Calu3 (cell line): ENCODE results near the gene SFMBT2. TPM values are rescaled to one million over a fixed set of nuclear protein-coding genes. Genes with fewer than 3 reads are reported as not detected.
"Not testable (repeated sequence)": the region's sequence is repeated elsewhere in the genome, so short reads cannot be mapped to it uniquely, and the experiment has no call there.

ENCODE experiments used
- BruUV-seq: library from RNA; stranded (reverse); fragments of 400-500 nt; replicated peaks from 2 replicates; lab custom pipeline; 2021; lab: Mats Ljungman, UMichigan
- CTCF ChIA-PET: fragments of 300-600 bp; sonication (Branson Sonifier 250); formaldehyde crosslinking; loops from one replicate; lab custom pipeline; 2022; ENCODE audit warnings: antibody characterized with exemption; lab: Charles Lee
- DNase-seq: peaks from one replicate; pipeline ENCODE4 v3.0.0; 2022
- H3K27ac Mint-ChIP-seq: one replicate; pipeline ENCODE4 v1.8.0; 2022; ENCODE audit warnings: mixed read lengths; ENCODE audit not compliant: unreplicated experiment
- H3K27me3 Mint-ChIP-seq: one replicate; pipeline ENCODE4 v1.8.0; 2022; ENCODE audit warnings: mixed read lengths; ENCODE audit not compliant: unreplicated experiment
- H3K36me3 Mint-ChIP-seq: one replicate; pipeline ENCODE4 v1.8.0; 2022; ENCODE audit warnings: mild to moderate bottlenecking, moderate library complexity, mixed read lengths; ENCODE audit not compliant: insufficient read depth, unreplicated experiment
- H3K4me1 Mint-ChIP-seq: one replicate; pipeline ENCODE4 v1.8.0; 2022; ENCODE audit warnings: mild to moderate bottlenecking, low read depth, mixed read lengths; ENCODE audit not compliant: unreplicated experiment
- H3K4me3 Mint-ChIP-seq: one replicate; pipeline ENCODE4 v1.8.0; 2022; ENCODE audit warnings: mild to moderate bottlenecking, low read depth, moderate library complexity, mixed read lengths; ENCODE audit not compliant: unreplicated experiment
- H3K9me3 Mint-ChIP-seq: one replicate; pipeline ENCODE4 v1.8.0; 2022; ENCODE audit warnings: low read depth, mixed read lengths; ENCODE audit not compliant: unreplicated experiment
- intact Hi-C: fragments of 100-400 bp; cut with micrococcal nuclease; formaldehyde crosslinking; loops from one replicate; pipeline ENCODE4 v1.10.0; 2022; ENCODE audit not compliant: unreplicated experiment
- total RNA-seq: library from RNA; stranded (reverse); gene quantifications from 2 replicates; pipeline ENCODE4 v1.2.3, GENCODE V29; 2022
- TF ChIP-seq, protein P1 (sequence below): fragments of 200-600 bp; IDR thresholded peaks from one replicate; pipeline ENCODE4 v1.8.0; 2022; ENCODE audit warnings: antibody characterized with exemption; ENCODE audit not compliant: unreplicated experiment

The SFMBT2 gene
- total RNA-seq, 1 experiment from 2014 or later = 0.64 TPM

DNA sequence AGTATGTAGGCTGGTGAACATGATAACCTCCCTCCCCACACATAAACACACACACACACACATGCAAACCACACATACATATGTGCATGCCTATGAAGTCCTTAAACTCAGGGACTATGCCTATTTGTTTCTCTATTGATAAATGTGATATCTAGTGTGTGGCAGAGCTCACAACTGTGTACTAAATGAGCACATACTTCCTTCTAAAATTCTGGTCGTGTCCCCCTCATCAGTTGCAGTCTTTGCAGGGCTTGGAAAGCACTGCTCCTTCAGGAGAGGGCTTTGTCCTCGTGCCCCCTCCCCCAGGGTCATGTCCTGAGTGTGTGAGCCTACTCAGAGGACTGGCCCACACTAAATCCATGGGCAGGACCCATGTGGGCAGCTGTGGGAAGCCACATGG, 94.0 kb downstream of the SFMBT2 start:
- no peaks in the 10 kb centered on the region for H3K36me3 Mint-ChIP-seq
- BruUV-seq = no TSS peak
- H3K4me3 Mint-ChIP-seq = no peak overlapping the region
- DNase-seq = no peak
- TF ChIP-seq, protein P1, sequence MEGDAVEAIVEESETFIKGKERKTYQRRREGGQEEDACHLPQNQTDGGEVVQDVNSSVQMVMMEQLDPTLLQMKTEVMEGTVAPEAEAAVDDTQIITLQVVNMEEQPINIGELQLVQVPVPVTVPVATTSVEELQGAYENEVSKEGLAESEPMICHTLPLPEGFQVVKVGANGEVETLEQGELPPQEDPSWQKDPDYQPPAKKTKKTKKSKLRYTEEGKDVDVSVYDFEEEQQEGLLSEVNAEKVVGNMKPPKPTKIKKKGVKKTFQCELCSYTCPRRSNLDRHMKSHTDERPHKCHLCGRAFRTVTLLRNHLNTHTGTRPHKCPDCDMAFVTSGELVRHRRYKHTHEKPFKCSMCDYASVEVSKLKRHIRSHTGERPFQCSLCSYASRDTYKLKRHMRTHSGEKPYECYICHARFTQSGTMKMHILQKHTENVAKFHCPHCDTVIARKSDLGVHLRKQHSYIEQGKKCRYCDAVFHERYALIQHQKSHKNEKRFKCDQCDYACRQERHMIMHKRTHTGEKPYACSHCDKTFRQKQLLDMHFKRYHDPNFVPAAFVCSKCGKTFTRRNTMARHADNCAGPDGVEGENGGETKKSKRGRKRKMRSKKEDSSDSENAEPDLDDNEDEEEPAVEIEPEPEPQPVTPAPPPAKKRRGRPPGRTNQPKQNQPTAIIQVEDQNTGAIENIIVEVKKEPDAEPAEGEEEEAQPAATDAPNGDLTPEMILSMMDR = no peak
- peaks cover 10% of the 10 kb centered on the region for H3K4me1 Mint-ChIP-seq
- H3K27ac Mint-ChIP-seq = no peak overlapping the region
- intact Hi-C loops = no loop called here
- H3K27me3 Mint-ChIP-seq = peaks cover 32% of the 10 kb centered on the region
- peaks cover 5% of the 10 kb centered on the region for H3K9me3 Mint-ChIP-seq
- CTCF ChIA-PET = no interaction called here

DNA sequence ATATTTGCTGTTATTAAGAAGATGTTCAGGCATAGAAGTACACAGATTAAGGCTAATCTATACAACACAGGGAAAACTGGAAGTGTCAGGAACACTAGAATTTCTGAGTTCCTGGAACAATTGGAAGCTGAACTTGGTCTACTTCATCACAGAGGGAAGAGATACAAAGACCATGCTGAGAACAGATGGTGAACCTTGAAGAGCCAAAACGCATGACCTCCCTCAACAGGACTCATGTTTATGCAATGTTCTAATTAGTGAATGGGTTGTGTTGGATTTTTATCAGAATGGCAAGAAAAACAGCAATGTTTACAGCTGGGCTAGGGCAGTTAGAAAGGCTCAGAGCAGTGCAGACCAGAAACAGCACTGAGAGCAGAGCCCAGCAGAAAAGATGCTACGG, 94.9 kb downstream of the SFMBT2 start:
- no peak for DNase-seq
- CTCF ChIA-PET = no interaction called here
- peaks cover 32% of the 10 kb centered on the region for H3K27me3 Mint-ChIP-seq
- peaks cover 5% of the 10 kb centered on the region for H3K9me3 Mint-ChIP-seq
- peaks cover 10% of the 10 kb centered on the region for H3K4me1 Mint-ChIP-seq
- no peak overlapping the region for H3K27ac Mint-ChIP-seq
- intact Hi-C loops = no loop called here
- TF ChIP-seq, protein P1 = no peak
- no TSS peak for BruUV-seq
- no peak overlapping the region for H3K4me3 Mint-ChIP-seq
- no peaks in the 10 kb centered on the region for H3K36me3 Mint-ChIP-seq

DNA sequence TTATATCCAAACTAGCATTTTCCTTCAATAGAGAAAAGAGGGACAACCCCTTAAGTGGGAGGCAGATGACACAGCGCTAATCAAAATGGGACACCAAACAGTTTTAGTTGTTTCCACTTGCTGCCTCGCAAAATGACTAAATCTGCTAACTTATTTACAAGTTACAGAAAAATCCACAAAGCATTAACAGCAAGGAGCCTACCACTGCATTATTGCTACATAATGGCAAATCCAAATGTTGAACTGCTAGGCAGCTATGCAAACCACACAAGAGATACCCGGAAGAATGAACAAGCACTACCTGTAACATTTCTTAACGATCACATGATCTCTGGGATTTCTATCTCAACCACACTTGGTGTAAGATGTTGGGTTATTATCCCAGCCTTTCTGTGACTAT, 96.7 kb downstream of the SFMBT2 start:
- CTCF ChIA-PET = no interaction called here
- intact Hi-C loops = no loop called here
- Mint-ChIP-seq H3K27ac (no peak overlapping the region), H3K27me3 (peaks cover 19% of the 10 kb centered on the region), H3K9me3 (no peaks in the 10 kb centered on the region), H3K36me3 (no peaks in the 10 kb centered on the region), H3K4me1 (peaks cover 1% of the 10 kb centered on the region), H3K4me3 (no peak overlapping the region)
- no peak for DNase-seq
- TF ChIP-seq, protein P1 = no peak
- BruUV-seq = no TSS peak

DNA sequence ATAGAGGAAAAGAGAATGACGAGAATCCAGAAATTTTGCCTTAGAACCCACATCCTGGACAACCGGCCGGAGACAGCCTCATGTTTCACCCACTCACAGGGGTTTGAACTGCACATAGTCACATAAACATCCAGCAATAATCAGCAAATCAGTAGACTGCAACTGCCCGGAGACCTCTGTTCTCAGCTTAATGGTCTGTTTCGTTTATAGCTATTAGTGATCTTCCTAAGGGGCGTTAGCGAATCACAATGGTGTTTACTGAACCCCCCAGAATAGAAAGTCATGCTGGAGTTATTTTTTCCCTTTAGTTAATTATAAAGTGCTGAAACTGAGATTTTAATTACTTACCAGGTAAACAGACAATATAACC, 98.4 kb downstream of the SFMBT2 start:
- H3K27ac Mint-ChIP-seq = no peak overlapping the region
- intact Hi-C loops = no loop called here
- no peaks in the 10 kb centered on the region for H3K36me3 Mint-ChIP-seq
- no peaks in the 10 kb centered on the region for H3K9me3 Mint-ChIP-seq
- H3K4me3 Mint-ChIP-seq = no peak overlapping the region
- BruUV-seq = no TSS peak
- H3K27me3 Mint-ChIP-seq = peaks cover 19% of the 10 kb centered on the region
- DNase-seq = no peak
- CTCF ChIA-PET = interaction anchor here (1.6 kb wide), 1 partner anchor 18 kb away, joined by 4 read pairs; no protein-coding TSS in a partner anchor
- H3K4me1 Mint-ChIP-seq = no peaks in the 10 kb centered on the region
- TF ChIP-seq, protein P1 = no peak

DNA sequence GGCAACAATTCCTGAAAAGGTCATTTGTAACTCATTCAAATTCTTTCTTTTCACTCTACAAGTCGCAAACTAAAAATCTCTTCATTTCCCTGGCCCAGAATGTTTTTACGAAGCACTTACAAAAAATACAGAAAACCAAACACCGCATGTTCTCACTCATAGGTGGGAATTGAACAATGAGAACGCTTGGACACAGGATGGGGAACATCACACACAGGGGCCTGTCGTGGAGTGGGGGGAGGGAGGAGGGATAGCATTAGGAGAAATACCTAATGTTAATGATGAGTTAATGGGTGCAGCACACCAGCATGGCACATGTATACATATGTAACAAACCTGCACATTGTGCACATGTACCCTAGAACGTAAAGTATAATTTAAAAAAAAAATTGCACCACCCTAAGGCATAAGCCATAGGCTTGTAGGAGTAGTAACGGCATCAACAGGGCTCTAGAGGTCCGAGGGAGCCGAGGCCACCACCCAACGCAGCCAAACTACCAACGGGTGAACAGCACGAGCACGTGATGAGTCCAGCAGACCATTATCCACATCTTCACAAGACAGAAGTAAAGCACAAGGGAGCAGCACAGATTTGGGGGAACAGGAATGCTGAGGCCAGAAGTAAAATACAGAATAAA, 98.9 kb downstream of the SFMBT2 start:
- H3K4me3 Mint-ChIP-seq, H3K36me3 Mint-ChIP-seq, CTCF ChIA-PET, H3K27ac Mint-ChIP-seq, DNase-seq, H3K9me3 Mint-ChIP-seq, BruUV-seq, H3K4me1 Mint-ChIP-seq, intact Hi-C loops: not testable (repeated sequence)
- H3K27me3 Mint-ChIP-seq = peaks cover 24% of the 10 kb centered on the region
